Hepatocyte (in vitro differentiated cells): ENCODE results near the gene PARG.

Experiments used
- CTCF ChIP-seq: fragments of 200-600 bp; sonication (generic); IDR thresholded peaks from 2 replicates; pipeline ENCODE4 v1.5.1; 2016; ENCODE audit warnings: antibody characterized with exemption, mild to moderate bottlenecking; ENCODE audit not compliant: poor library complexity
- EZH2 ChIP-seq: fragments of 200-600 bp; sonication (generic); IDR thresholded peaks from 2 replicates; pipeline ENCODE4 v1.6.1; 2016; ENCODE audit warnings: antibody characterized with exemption, mild to moderate bottlenecking, borderline replicate concordance
- EZH2phosphoT487 ChIP-seq: fragments of 200-600 bp; sonication (generic); IDR thresholded peaks from one replicate; pipeline ENCODE4 v1.6.1; 2018; ENCODE audit warnings: antibody characterized with exemption, mild to moderate bottlenecking, low read depth, moderate library complexity; ENCODE audit not compliant: unreplicated experiment, severe bottlenecking

GRCh38 chr10:49827297-49827696 lies 114.5 kb downstream of the PARG start:
- TF ChIP-seq CTCF: no peak
- TF ChIP-seq EZH2: no peak
- TF ChIP-seq EZH2phosphoT487: no peak
